ENCODE measurements around the gene PRIM1. TPM values are rescaled to one million over a fixed set of nuclear protein-coding genes. Genes with fewer than 3 reads are reported as not detected.
A peak's percentile ranks its signal among the peaks of the same experiment; 100 is the strongest.

Gene PRIM1
- total RNA-seq, 1 experiment from 2014 or later = 32.3 TPM

DNA sequence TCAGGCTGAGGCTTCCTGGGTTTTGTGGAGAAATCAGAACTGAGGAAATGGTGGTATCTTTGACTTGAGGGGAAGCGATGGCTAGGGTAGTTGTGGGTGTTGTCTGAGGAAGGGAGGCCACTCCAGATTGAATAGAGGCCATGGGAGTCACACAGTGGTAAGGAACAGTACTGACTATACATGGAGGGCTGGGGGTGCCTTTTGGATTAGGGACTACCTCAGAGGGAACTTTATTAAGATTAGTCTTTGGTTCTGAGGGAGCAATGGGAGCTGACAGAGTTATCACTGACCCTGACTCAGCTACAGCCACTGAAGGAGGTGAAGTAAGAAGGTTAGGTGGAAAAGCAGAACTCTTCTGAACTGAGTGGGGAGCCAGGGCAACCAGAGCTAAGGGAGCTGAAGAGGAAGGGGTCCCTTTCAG, 31.4 kb downstream of the PRIM1 start:
- Histone ChIP-seq H3K9me3 (ENCODE audit: low read length) (no peaks in the 10 kb centered on the region), H3K4me2 (ENCODE audit: low read length) (peak overlapping the region; percentile 98; the same call in 1 of the 2 replicates), H4K20me1 (ENCODE audit: low read length) (peaks cover 74% of the 10 kb centered on the region), H3K27me3 (ENCODE audit: low read length) (no peaks in the 10 kb centered on the region), H3K9me2 (replicated peaks; ENCODE audit: low read length) (no peaks in the 10 kb centered on the region), H2AFZ (ENCODE audit: low read length) (no peak overlapping the region), H3F3A (ENCODE audit: low read length, unreplicated experiment) (no peaks in the 10 kb centered on the region), H3K27ac (ENCODE audit: low read length) (0 out of 2 replicates have a peak overlapping the region, but pooled peaks have one; percentile 37), H3K79me2 (ENCODE audit: low read length) (peaks cover 91% of the 10 kb centered on the region), H3K4me3 (ENCODE audit: low read length) (0 out of 2 replicates have a peak overlapping the region, but pooled peaks have one; percentile 88), H3K9ac (ENCODE audit: low read length) (no peak overlapping the region), H3K36me3 (ENCODE audit: low read depth, low read length) (peaks cover 63% of the 10 kb centered on the region), H3K4me1 (ENCODE audit: insufficient read depth, low read length) (peaks cover 35% of the 10 kb centered on the region)
- no TSS peak for BruUV-seq (replicated peaks)
- DNase-seq (no peak), ATAC-seq (no peak)
- TF ChIP-seq EZH2 (IDR thresholded peaks at IDR 0.05; ENCODE audit: low read length, unreplicated experiment) (no peak), EZH2phosphoT487 (IDR thresholded peaks at IDR 0.05; ENCODE audit: borderline replicate concordance, low read length) (no peak)
- TF ChIP-seq, protein P1, sequence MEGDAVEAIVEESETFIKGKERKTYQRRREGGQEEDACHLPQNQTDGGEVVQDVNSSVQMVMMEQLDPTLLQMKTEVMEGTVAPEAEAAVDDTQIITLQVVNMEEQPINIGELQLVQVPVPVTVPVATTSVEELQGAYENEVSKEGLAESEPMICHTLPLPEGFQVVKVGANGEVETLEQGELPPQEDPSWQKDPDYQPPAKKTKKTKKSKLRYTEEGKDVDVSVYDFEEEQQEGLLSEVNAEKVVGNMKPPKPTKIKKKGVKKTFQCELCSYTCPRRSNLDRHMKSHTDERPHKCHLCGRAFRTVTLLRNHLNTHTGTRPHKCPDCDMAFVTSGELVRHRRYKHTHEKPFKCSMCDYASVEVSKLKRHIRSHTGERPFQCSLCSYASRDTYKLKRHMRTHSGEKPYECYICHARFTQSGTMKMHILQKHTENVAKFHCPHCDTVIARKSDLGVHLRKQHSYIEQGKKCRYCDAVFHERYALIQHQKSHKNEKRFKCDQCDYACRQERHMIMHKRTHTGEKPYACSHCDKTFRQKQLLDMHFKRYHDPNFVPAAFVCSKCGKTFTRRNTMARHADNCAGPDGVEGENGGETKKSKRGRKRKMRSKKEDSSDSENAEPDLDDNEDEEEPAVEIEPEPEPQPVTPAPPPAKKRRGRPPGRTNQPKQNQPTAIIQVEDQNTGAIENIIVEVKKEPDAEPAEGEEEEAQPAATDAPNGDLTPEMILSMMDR (conservative IDR thresholded peaks at IDR 0.05; ENCODE audit: low read depth, low read length) = no peak
- ChIA-PET POLR2A (ENCODE audit: unreplicated experiment) (no interaction called here), CTCF (no interaction called here)
- intact Hi-C loops (cut with micrococcal nuclease) = no loop called here

GRCh38 chr12:56719056-56719455, 33.1 kb downstream of the PRIM1 start:
- Histone ChIP-seq H3K4me2 (ENCODE audit: low read length) (no peak overlapping the region), H3K79me2 (ENCODE audit: low read length) (peaks cover 97% of the 10 kb centered on the region), H3K9me3 (ENCODE audit: low read length) (no peaks in the 10 kb centered on the region), H3K36me3 (ENCODE audit: low read depth, low read length) (peaks cover 73% of the 10 kb centered on the region), H3K9me2 (replicated peaks; ENCODE audit: low read length) (no peaks in the 10 kb centered on the region), H3F3A (ENCODE audit: low read length, unreplicated experiment) (peaks cover 5% of the 10 kb centered on the region), H3K4me1 (ENCODE audit: insufficient read depth, low read length) (peaks cover 32% of the 10 kb centered on the region), H2AFZ (ENCODE audit: low read length) (no peak overlapping the region), H3K4me3 (ENCODE audit: low read length) (no peak overlapping the region), H3K27me3 (ENCODE audit: low read length) (no peaks in the 10 kb centered on the region), H3K27ac (ENCODE audit: low read length) (no peak overlapping the region), H4K20me1 (ENCODE audit: low read length) (peaks cover 88% of the 10 kb centered on the region), H3K9ac (ENCODE audit: low read length) (no peak overlapping the region)
- ChIA-PET CTCF (no interaction called here), POLR2A (ENCODE audit: unreplicated experiment) (interaction anchor here (0.6 kb wide), 1 partner anchor 30 kb away, joined by 6 read pairs; no protein-coding TSS in a partner anchor)
- DNase-seq (no peak), ATAC-seq (no peak)
- intact Hi-C loops (cut with micrococcal nuclease) = no loop called here
- TF ChIP-seq, protein P1 (conservative IDR thresholded peaks at IDR 0.05; ENCODE audit: low read depth, low read length) = no peak
- no peak for TF ChIP-seq EZH2phosphoT487 (IDR thresholded peaks at IDR 0.05; ENCODE audit: borderline replicate concordance, low read length)
- no peak for TF ChIP-seq EZH2 (IDR thresholded peaks at IDR 0.05; ENCODE audit: low read length, unreplicated experiment)
- no TSS peak for BruUV-seq (replicated peaks)

- POLR2A ChIA-PET (ENCODE audit: unreplicated experiment) = interaction anchor here (0.6 kb wide), 1 partner anchor 30 kb away, joined by 6 read pairs; no protein-coding TSS in a partner anchor
- H3K4me3 ChIP-seq (ENCODE audit: low read length) = no peak overlapping the region
- intact Hi-C loops (cut with micrococcal nuclease) = no loop called here
- no peaks in the 10 kb centered on the region for H3K9me3 ChIP-seq (ENCODE audit: low read length)
- H4K20me1 ChIP-seq (ENCODE audit: low read length) = peaks cover 88% of the 10 kb centered on the region
- no peak overlapping the region for H3K9ac ChIP-seq (ENCODE audit: low read length)
- H3K9me2 ChIP-seq (replicated peaks; ENCODE audit: low read length) = no peaks in the 10 kb centered on the region
- CTCF ChIA-PET = no interaction called here
- TF ChIP-seq, protein P1 (conservative IDR thresholded peaks at IDR 0.05; ENCODE audit: low read depth, low read length) = no peak
- peaks cover 32% of the 10 kb centered on the region for H3K4me1 ChIP-seq (ENCODE audit: insufficient read depth, low read length)
- ATAC-seq = no peak
- peaks cover 7% of the 10 kb centered on the region for H3F3A ChIP-seq (ENCODE audit: low read length, unreplicated experiment)
- no peak overlapping the region for H3K27ac ChIP-seq (ENCODE audit: low read length)
- no TSS peak for BruUV-seq (replicated peaks)
- H2AFZ ChIP-seq (ENCODE audit: low read length) = no peak overlapping the region
- H3K4me2 ChIP-seq (ENCODE audit: low read length) = no peak overlapping the region
- H3K36me3 ChIP-seq (ENCODE audit: low read depth, low read length) = peaks cover 73% of the 10 kb centered on the region
- no peaks in the 10 kb centered on the region for H3K27me3 ChIP-seq (ENCODE audit: low read length)
- peaks cover 97% of the 10 kb centered on the region for H3K79me2 ChIP-seq (ENCODE audit: low read length)
- DNase-seq = no peak
Observed at GRCh38 chr12:56718636-56719035, 33.5 kb downstream of the PRIM1 start.
